Left ventricle myocardium inferior (tissue), 1 donor: Measurements from ENCODE around the gene OSBPL3. TPM values are rescaled to one million over a fixed set of nuclear protein-coding genes. Genes with fewer than 3 reads are reported as not detected.

Experiments
- DNase-seq: peaks from one replicate; pipeline ENCODE4 v3.0.0-alpha.2; 2020
- H3K27ac ChIP-seq: fragments of 200-600 bp; replicated peaks from 2 replicates; pipeline ENCODE4 v1.8.0; 2021
- H3K27me3 ChIP-seq: fragments of 200-600 bp; 2 replicates; pipeline ENCODE4 v1.8.0; 2021; ENCODE audit warnings: low read depth
- H3K36me3 ChIP-seq: fragments of 200-600 bp; 2 replicates; pipeline ENCODE4 v1.8.0; 2021
- H3K4me1 ChIP-seq: fragments of 200-600 bp; 2 replicates; pipeline ENCODE4 v1.8.0; 2021
- H3K4me3 ChIP-seq: fragments of 200-600 bp; 2 replicates; pipeline ENCODE4 v1.8.0; 2021; ENCODE audit warnings: mild to moderate bottlenecking, moderate library complexity
- H3K9me3 ChIP-seq: fragments of 200-600 bp; replicated peaks from 2 replicates; pipeline ENCODE4 v1.8.0; 2021
- intact Hi-C: fragments of 100-400 bp; cut with micrococcal nuclease; formaldehyde crosslinking; loops from one replicate; pipeline ENCODE4 v1.11.0; 2022
- total RNA-seq: library from RNA; stranded (reverse); fragmentation: NEBNext Ultra II Directional; extraction: Animal tissue kit (Norgen Biotek cat#: 25700); gene quantifications from one replicate; pipeline ENCODE4 v1.2.1, GENCODE V29; 2021
- TF ChIP-seq, protein P1 (sequence below): fragments of 200-600 bp; IDR thresholded peaks from 2 replicates; pipeline ENCODE4 v1.8.0; 2021; ENCODE audit warnings: antibody characterized with exemption, mild to moderate bottlenecking, borderline replicate concordance
- donor health status: DM: no; HTN: yes; CAD: no; lungs with severe emphysema.

Gene OSBPL3
- total RNA-seq, 1 donor from 2014 or later, result 4.3 TPM

DNA sequence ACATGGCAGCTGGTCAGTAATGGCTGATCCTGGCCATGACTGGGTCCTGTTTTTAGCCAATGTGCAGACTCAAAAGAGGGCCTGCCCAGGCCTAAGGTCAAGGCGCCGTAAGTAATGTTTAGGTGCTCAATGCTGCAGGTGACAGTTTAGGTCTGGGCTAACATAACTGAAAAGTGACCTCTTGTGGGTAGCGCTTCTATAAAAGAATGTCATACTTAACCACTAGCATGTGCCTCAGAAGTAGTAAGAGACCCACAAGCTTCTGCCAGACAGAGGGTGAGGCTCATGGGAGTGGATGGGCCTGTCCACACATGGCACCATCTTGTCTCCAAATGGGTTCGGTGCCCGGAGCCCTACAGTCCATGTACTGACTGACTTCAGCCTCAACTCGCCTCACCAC, 132.2 kb downstream of the OSBPL3 start:
- Histone ChIP-seq H3K9me3 (no peaks in the 10 kb centered on the region), H3K36me3 (peaks cover 6% of the 10 kb centered on the region), H3K4me1 (no peaks in the 10 kb centered on the region), H3K27me3 (no peaks in the 10 kb centered on the region), H3K4me3 (no peak overlapping the region), H3K27ac (no peak overlapping the region)
- TF ChIP-seq, protein P1, sequence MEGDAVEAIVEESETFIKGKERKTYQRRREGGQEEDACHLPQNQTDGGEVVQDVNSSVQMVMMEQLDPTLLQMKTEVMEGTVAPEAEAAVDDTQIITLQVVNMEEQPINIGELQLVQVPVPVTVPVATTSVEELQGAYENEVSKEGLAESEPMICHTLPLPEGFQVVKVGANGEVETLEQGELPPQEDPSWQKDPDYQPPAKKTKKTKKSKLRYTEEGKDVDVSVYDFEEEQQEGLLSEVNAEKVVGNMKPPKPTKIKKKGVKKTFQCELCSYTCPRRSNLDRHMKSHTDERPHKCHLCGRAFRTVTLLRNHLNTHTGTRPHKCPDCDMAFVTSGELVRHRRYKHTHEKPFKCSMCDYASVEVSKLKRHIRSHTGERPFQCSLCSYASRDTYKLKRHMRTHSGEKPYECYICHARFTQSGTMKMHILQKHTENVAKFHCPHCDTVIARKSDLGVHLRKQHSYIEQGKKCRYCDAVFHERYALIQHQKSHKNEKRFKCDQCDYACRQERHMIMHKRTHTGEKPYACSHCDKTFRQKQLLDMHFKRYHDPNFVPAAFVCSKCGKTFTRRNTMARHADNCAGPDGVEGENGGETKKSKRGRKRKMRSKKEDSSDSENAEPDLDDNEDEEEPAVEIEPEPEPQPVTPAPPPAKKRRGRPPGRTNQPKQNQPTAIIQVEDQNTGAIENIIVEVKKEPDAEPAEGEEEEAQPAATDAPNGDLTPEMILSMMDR, result no peak
- intact Hi-C loops, result no loop called here
- no peak for DNase-seq

- peaks cover 5% of the 10 kb centered on the region for H3K36me3 ChIP-seq
- TF ChIP-seq, protein P1, result no peak
- no peaks in the 10 kb centered on the region for H3K9me3 ChIP-seq
- H3K27ac ChIP-seq, result no peak overlapping the region
- intact Hi-C loops, result no loop called here
- H3K4me3 ChIP-seq, result no peak overlapping the region
- H3K27me3 ChIP-seq, result no peaks in the 10 kb centered on the region
- no peaks in the 10 kb centered on the region for H3K4me1 ChIP-seq
- DNase-seq, result no peak
Observed at GRCh38 chr7:24843821-24844434, 136.1 kb downstream of the OSBPL3 start.

DNA sequence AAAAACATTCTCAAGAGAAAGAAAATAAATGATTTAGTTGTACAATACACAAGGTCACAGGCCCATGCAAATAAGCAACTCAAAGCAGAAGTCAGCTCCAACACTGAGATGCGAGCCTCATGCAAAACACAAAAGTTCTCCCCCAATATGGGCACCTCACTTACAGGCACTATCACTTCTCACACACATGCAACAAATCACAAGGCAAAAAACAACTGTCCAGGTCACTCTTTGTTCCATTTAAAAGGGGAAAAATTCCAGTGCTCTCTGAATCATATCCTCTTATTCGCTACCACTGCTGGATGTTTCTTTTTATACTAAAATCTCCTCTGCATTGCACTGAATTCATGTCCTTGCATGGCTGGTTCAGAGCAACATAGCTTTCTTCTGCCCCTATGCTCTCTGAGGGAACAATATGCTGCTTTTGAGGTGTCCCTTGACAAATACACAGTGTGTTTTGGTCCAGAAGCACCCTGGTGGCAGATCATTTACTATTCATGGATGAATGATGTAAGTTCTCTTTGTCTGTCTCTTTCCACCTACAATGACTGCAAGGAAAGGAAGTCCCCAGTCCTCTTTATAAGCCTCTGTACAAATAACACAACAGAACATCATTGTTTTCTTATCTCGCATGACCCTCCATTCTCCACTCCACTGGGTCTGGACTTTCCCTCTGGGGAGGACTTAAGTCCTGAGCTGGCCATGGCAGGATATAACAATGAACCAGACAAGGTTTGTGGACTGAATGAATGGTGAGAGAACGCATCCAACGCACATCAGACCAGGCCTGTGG, 137.3 kb downstream of the OSBPL3 start:
- no peak for DNase-seq
- intact Hi-C loops, result no loop called here
- no peaks in the 10 kb centered on the region for H3K27me3 ChIP-seq
- no peak overlapping the region for H3K27ac ChIP-seq
- H3K4me3 ChIP-seq, result no peak overlapping the region
- H3K9me3 ChIP-seq, result no peaks in the 10 kb centered on the region
- H3K4me1 ChIP-seq, result no peaks in the 10 kb centered on the region
- TF ChIP-seq, protein P1, result no peak
- peaks cover 7% of the 10 kb centered on the region for H3K36me3 ChIP-seq

DNA sequence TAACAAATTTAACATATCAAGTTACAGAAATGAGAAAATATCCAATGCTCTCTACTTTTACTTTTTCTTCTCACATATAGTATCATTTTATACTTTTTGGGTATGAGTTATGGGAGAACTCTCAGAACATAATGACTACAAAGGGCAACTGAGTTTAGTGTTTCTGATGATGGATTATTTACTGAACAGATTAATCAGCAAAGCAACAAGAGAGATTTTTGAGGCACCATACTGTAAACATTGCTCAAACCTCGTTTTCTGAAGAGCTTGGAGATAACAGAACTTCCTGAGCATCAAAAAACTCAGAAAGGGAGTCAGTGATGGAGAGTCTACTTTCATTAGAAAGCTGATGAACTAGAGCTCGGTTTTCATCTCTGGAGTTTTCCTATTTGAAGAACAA, 137.9 kb downstream of the OSBPL3 start:
- intact Hi-C loops, result no loop called here
- H3K36me3 ChIP-seq, result peaks cover 7% of the 10 kb centered on the region
- no peak overlapping the region for H3K4me3 ChIP-seq
- no peaks in the 10 kb centered on the region for H3K27me3 ChIP-seq
- DNase-seq, result no peak
- no peaks in the 10 kb centered on the region for H3K4me1 ChIP-seq
- no peak overlapping the region for H3K27ac ChIP-seq
- no peaks in the 10 kb centered on the region for H3K9me3 ChIP-seq
- TF ChIP-seq, protein P1, result no peak

- no peaks in the 10 kb centered on the region for H3K9me3 ChIP-seq
- H3K27me3 ChIP-seq, result no peaks in the 10 kb centered on the region
- peaks cover 7% of the 10 kb centered on the region for H3K36me3 ChIP-seq
- no peak overlapping the region for H3K27ac ChIP-seq
- no peaks in the 10 kb centered on the region for H3K4me1 ChIP-seq
- intact Hi-C loops, result no loop called here
- TF ChIP-seq, protein P1, result no peak
- no peak for DNase-seq
- H3K4me3 ChIP-seq, result no peak overlapping the region
Observed at GRCh38 chr7:24840563-24840962, 139.4 kb downstream of the OSBPL3 start.
